Panc1 (cell line): ENCODE results near the gene GMDS. TPM values are rescaled to one million over a fixed set of nuclear protein-coding genes. Genes with fewer than 3 reads are reported as not detected.

ENCODE experiments used
- ATAC-seq: fragments of 200-7000 bp; cut with Tn5 transposase; 2 replicates; pipeline ENCODE4 v1.9.1; 2020; ENCODE audit warnings: mild to moderate bottlenecking, moderate library complexity
- BruUV-seq: library from RNA; stranded (reverse); fragments of 400-500 nt; replicated peaks from 2 replicates; lab custom pipeline; 2021; lab: Mats Ljungman, UMichigan
- CTCF ChIA-PET: fragments of 300-600 bp; sonication (Branson Sonifier 250); formaldehyde crosslinking; loops from one replicate; lab custom pipeline; 2022; ENCODE audit warnings: antibody characterized with exemption; lab: Charles Lee
- POLR2A ChIA-PET: fragments of 300-600 bp; sonication (Branson Sonifier 250); formaldehyde crosslinking; loops from one replicate; lab custom pipeline; 2022; ENCODE audit warnings: antibody characterized with exemption; lab: Charles Lee
- DNase-seq: peaks from one replicate; pipeline ENCODE4 v3.0.0-alpha.2; 2010; ENCODE audit warnings: low read depth, low spot score
- H3K27ac ChIP-seq: 2 replicates; pipeline ENCODE4 v1.5.1; 2011; ENCODE audit warnings: mild to moderate bottlenecking, low read length, inconsistent platforms
- H3K27me3 ChIP-seq: fragments of 200-500 bp; sonication (Bioruptor generic); 2 replicates; pipeline ENCODE4 v1.6.0; 2014; ENCODE audit warnings: low read length, inconsistent platforms; ENCODE audit not compliant: control insufficient read depth, insufficient read depth
- H3K36me3 ChIP-seq: fragments of 200-500 bp; sonication (Bioruptor generic); 2 replicates; pipeline ENCODE4 v1.5.1; 2014; ENCODE audit warnings: inconsistent platforms, mild to moderate bottlenecking, low read length, moderate library complexity; ENCODE audit not compliant: control insufficient read depth, insufficient read depth
- H3K4me1 ChIP-seq: 2 replicates; pipeline ENCODE4 v1.5.1; 2011; ENCODE audit warnings: inconsistent platforms, mild to moderate bottlenecking, low read length, moderate library complexity; ENCODE audit not compliant: control insufficient read depth, insufficient read depth
- H3K4me3 ChIP-seq, 2 experiments: 2 replicates each; pipeline ENCODE4 v1.5.1; 2011 to 2012; ENCODE audit warnings: low read depth in 2 of 2, low read length in 2 of 2, mild to moderate bottlenecking in 2 of 2, inconsistent platforms in 1 of 2, moderate library complexity in 1 of 2
- H3K9me3 ChIP-seq: fragments of 200-500 bp; sonication (Bioruptor generic); 2 replicates; pipeline ENCODE4 v1.5.1; 2014; ENCODE audit warnings: low read depth, mild to moderate bottlenecking, inconsistent platforms, low read length, moderate library complexity; ENCODE audit not compliant: control insufficient read depth, insufficient read depth
- CTCF ChIP-seq: fragments of 450-650 bp; IDR thresholded peaks from 2 replicates; pipeline ENCODE4 v1.5.1; 2017; ENCODE audit warnings: mild to moderate bottlenecking
- POLR2AphosphoS5 ChIP-seq: IDR thresholded peaks from 2 replicates; pipeline ENCODE4 v1.6.1; 2012; ENCODE audit warnings: mild to moderate bottlenecking, low read depth, low read length, moderate library complexity
- REST ChIP-seq, 2 experiments: IDR thresholded peaks; 2 replicates each; pipeline ENCODE4 v1.6.1; 2011 to 2012; ENCODE audit warnings: low read depth in 2 of 2, control low read depth in 1 of 2, low read length in 1 of 2, mild to moderate bottlenecking in 1 of 2, moderate library complexity in 1 of 2; ENCODE audit not compliant: insufficient read depth in 1 of 2
- SIN3A ChIP-seq: IDR thresholded peaks from 2 replicates; pipeline ENCODE4 v1.6.1; 2012; ENCODE audit warnings: low read depth, mild to moderate bottlenecking, low read length, moderate library complexity, borderline replicate concordance; ENCODE audit not compliant: insufficient read depth
- TCF7L2 ChIP-seq: IDR thresholded peaks from 2 replicates; pipeline ENCODE4 v1.6.1; 2011; ENCODE audit warnings: mild to moderate bottlenecking, low read depth, low read length, inconsistent platforms
- in situ Hi-C: cut with HindIII; loops from 2 replicates; pipeline ENCODE4 v1.10.0; 2016; ENCODE audit warnings: low sequenced_read_pairs, low pct_unique_long_range_greater_than_20kb
- intact Hi-C: fragments of 100-400 bp; cut with micrococcal nuclease; formaldehyde crosslinking; loops from one replicate; pipeline ENCODE4 v1.10.0; 2022; ENCODE audit not compliant: unreplicated experiment
- total RNA-seq: library from RNA; stranded (reverse); gene quantifications from one replicate; pipeline ENCODE4 v1.2.1, GENCODE V29; 2021; ENCODE audit not compliant: unreplicated experiment

Gene GMDS
- total RNA-seq, 1 experiment from 2014 or later: 9.8 TPM

- no peaks in the 10 kb centered on the region; the same call in 1 of the 2 replicates for H3K4me1 ChIP-seq
- no peak for ATAC-seq
- no peak overlapping the region for H3K27ac ChIP-seq
- ChIA-PET CTCF (no interaction called here), POLR2A (no interaction called here)
- DNase-seq: no peak
- in situ Hi-C loops: no loop called here
- no peak for TF ChIP-seq POLR2AphosphoS5
- no peak for TF ChIP-seq CTCF
- no peak for TF ChIP-seq TCF7L2
- no peak for TF ChIP-seq REST (IDR thresholded peaks at IDR 0.05; ENCODE audit: insufficient read depth in 1 of 2, low read depth in 2 of 2, low read length in 1 of 2)
- no peak for TF ChIP-seq SIN3A
- BruUV-seq: no TSS peak
- intact Hi-C loops: no loop called here
- H3K9me3 ChIP-seq: no peaks in the 10 kb centered on the region
- no peaks in the 10 kb centered on the region for H3K36me3 ChIP-seq
- no peaks in the 10 kb centered on the region for H3K27me3 ChIP-seq
- H3K4me3 ChIP-seq: no peak overlapping the region
Measured at GRCh38 chr6:1657116-1657770, 588.2 kb downstream of the GMDS start.

- H3K27me3 ChIP-seq: no peaks in the 10 kb centered on the region
- TF ChIP-seq CTCF (no peak), POLR2AphosphoS5 (no peak), SIN3A (no peak), TCF7L2 (no peak), REST (IDR thresholded peaks at IDR 0.05; ENCODE audit: insufficient read depth in 1 of 2, low read depth in 2 of 2, low read length in 1 of 2) (no peak)
- DNase-seq: no peak
- H3K36me3 ChIP-seq: no peaks in the 10 kb centered on the region
- ChIA-PET POLR2A (no interaction called here), CTCF (no interaction called here)
- ATAC-seq: no peak
- no peak overlapping the region for H3K4me3 ChIP-seq
- intact Hi-C loops (no loop called here), in situ Hi-C loops (no loop called here)
- no peak overlapping the region for H3K27ac ChIP-seq
- H3K9me3 ChIP-seq: no peaks in the 10 kb centered on the region
- no peaks in the 10 kb centered on the region for H3K4me1 ChIP-seq
- no TSS peak for BruUV-seq
Measured at GRCh38 chr6:1654054-1654453, 591.4 kb downstream of the GMDS start.
